ENCODE results near the gene RHBDD1.

GRCh38 chr2:226839161-226839560 lies 3.3 kb downstream of the RHBDD1 start:
- no peak for TF ChIP-seq CTCF (IDR thresholded peaks at IDR 0.05)
- no peak for TF ChIP-seq POLR2A (IDR thresholded peaks at IDR 0.05)
- no peak for TF ChIP-seq POLR2AphosphoS5 (IDR thresholded peaks at IDR 0.05)

Data from breast epithelium (tissue), 3 donors.